Testis (tissue), 3 donors: Measurements from ENCODE around the gene NUDCD3. TPM values are rescaled to one million over a fixed set of nuclear protein-coding genes. Genes with fewer than 3 reads are reported as not detected.

ENCODE experiments used
- DNase-seq: peaks from one replicate; pipeline ENCODE4 v3.0.0-alpha.2; 2019
- H3K27ac ChIP-seq, 2 donors: fragments of 200-600 bp; sonication (generic); one replicate each; pipeline ENCODE4 v1.5.1; 2019
- H3K27me3 ChIP-seq: fragments of 200-600 bp; sonication (generic); one replicate; pipeline ENCODE4 v1.5.1; 2019
- H3K36me3 ChIP-seq: fragments of 200-600 bp; sonication (generic); one replicate; pipeline ENCODE4 v1.5.1; 2017; ENCODE audit warnings: low read depth; ENCODE audit errors: missing control alignments
- H3K4me1 ChIP-seq: fragments of 200-600 bp; sonication (generic); one replicate; pipeline ENCODE4 v1.5.1; 2019
- H3K4me3 ChIP-seq, 2 donors: fragments of 200-600 bp; sonication (generic); one replicate each; pipeline ENCODE4 v1.5.1; 2017 to 2019
- H3K9me3 ChIP-seq: fragments of 200-600 bp; sonication (generic); one replicate; pipeline ENCODE4 v1.5.1; 2017
- POLR2A ChIP-seq: fragments of 450-650 bp; IDR thresholded peaks from one replicate; pipeline ENCODE4 v1.6.1; 2017; ENCODE audit warnings: antibody characterized with exemption, mild to moderate bottlenecking, moderate library complexity
- WGBS, 2 donors: methylation state at CpG; one replicate each; pipeline ENCODE4 v1.1.5; 2018; 5-methylcytosine and 5-hydroxymethylcytosine counted together
- intact Hi-C: fragments of 100-400 bp; cut with DNase I; formaldehyde crosslinking; loops from one replicate; pipeline ENCODE4 v1.15.1; 2023; ENCODE audit warnings: low total_unique reads
- polyA plus RNA-seq: library from polyadenylated mRNA; stranded (reverse); fragments of 350-450 nt; fragmentation: Illumina TruSeq; extraction: RNeasy Lipid Tissue Mini Kit (QIAGEN cat#74804); gene quantifications from one replicate; pipeline ENCODE4 v1.2.3, GENCODE V29; 2014; ENCODE audit warnings: low read depth, low replicate concordance; ENCODE audit not compliant: insufficient read depth
- total RNA-seq, 2 donors: library from RNA; depleted of rRNA; stranded (reverse); fragments of >200 nt; gene quantifications; one replicate each; pipeline ENCODE4 v1.2.3, GENCODE V29; 2016
- TF ChIP-seq, protein P1 (sequence below), 3 experiments: fragments of 450-650 bp in 2 of 3; fragments of 200-600 bp in 1 of 3; sonication (generic) in 1 of 3; IDR thresholded peaks; one replicate each; pipeline ENCODE4 v1.5.1; 2016 to 2019; ENCODE audit warnings: antibody characterized with exemption in 3 of 3, mild to moderate bottlenecking in 2 of 3, moderate library complexity in 1 of 3

The NUDCD3 gene
- total and polyA plus RNA-seq, 3 donors from 2014 or later: 50.6 to 112 (median 54.6) TPM

DNA sequence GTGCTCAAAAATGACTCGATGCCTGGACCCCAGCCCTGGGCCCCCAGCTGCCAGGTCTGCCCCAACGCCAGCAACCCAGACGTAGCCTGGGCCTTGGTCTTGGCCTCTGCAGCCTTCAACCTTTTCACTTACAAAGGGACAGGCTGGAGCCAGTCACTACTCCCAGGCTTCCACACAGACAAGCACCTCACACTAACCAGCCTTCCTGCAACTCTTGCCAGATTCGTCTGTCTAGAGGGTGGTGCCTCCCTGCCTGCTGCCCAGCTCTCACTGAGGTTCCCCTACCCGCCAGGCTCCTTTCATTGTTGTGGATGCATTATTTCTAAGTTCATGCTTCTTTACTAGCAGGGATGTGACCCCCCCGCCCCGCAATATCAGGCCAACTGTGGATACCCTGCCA is 56.3 kb downstream of the NUDCD3 start:
- no peak overlapping the region for H3K4me3 ChIP-seq
- no peak for TF ChIP-seq POLR2A
- TF ChIP-seq, protein P1, sequence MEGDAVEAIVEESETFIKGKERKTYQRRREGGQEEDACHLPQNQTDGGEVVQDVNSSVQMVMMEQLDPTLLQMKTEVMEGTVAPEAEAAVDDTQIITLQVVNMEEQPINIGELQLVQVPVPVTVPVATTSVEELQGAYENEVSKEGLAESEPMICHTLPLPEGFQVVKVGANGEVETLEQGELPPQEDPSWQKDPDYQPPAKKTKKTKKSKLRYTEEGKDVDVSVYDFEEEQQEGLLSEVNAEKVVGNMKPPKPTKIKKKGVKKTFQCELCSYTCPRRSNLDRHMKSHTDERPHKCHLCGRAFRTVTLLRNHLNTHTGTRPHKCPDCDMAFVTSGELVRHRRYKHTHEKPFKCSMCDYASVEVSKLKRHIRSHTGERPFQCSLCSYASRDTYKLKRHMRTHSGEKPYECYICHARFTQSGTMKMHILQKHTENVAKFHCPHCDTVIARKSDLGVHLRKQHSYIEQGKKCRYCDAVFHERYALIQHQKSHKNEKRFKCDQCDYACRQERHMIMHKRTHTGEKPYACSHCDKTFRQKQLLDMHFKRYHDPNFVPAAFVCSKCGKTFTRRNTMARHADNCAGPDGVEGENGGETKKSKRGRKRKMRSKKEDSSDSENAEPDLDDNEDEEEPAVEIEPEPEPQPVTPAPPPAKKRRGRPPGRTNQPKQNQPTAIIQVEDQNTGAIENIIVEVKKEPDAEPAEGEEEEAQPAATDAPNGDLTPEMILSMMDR (IDR thresholded peaks at IDR 0.05): no peak
- no peaks in the 10 kb centered on the region for H3K36me3 ChIP-seq
- no peaks in the 10 kb centered on the region for H3K4me1 ChIP-seq
- no peak for DNase-seq
- H3K27ac ChIP-seq: no peak overlapping the region
- intact Hi-C loops: no loop called here
- 83 to 87% methylated on average over 7 of the region's 7 CpGs for WGBS, 2 donors
- no peaks in the 10 kb centered on the region for H3K27me3 ChIP-seq
- H3K9me3 ChIP-seq: no peaks in the 10 kb centered on the region

DNA sequence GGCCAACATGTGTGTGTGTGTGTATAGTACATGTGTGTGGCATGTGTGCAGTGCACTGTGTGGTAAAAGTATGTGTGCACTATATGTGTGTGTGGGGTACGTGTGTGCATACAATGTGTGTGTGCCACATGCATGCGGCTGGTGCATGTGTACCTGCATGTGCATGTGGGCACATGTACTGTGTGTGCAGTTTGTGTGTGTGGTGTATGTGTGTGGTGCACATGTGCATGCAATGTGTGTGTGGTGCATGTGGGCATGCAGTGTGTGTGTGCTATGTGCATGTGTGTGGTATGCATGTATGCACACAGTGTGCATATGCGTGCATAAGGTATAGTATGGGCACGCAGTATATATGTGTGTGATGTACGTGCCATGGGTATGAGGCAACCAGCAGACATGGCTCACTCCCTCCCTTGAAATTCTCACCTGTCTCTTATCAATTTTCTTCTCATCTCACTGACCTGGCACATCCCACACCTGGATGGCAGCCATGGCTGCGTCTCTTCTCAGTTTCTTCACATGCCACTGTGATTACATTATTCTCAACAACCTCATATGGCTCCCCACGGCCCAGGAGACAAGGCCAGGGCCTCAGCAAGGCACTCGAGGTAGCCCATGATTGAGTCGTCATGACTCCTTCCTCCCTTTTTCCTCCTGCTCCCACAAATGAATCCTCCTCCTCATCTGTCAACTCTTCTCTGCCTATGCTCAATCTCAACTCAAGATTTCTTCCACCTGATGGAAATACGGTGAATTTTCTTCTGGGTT is 57.0 kb downstream of the NUDCD3 start:
- WGBS, 2 donors: 78 to 85% methylated on average over 10 of the region's 10 CpGs
- H3K4me1 ChIP-seq: no peaks in the 10 kb centered on the region

DNA sequence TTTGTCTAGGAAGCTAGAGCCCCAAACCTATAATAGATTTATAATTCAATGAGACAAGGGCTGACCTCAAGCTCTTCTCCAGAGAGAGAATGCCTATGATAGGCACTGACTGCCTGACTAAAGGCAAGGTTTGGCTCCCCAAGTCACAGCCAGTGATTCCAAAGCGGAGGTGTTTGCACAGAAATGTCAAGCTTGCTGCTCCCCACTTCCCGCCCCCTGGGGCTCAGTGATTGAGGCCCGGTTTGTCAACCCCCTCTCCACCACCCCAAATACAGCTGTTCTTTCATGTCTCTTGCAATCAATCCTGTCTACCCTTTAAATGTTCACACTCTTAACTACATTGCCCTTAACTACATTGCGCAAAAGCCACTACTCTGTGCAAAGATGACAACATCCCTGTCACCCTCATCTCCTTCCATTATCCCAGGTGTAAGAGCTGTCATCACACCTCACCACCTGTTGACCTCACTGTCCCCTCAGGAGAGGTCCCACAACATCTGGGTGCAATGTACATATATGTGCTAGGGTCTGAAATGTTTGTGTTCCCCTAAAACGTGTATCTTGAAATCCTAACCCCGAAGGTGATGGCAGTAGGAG is 58.0 kb downstream of the NUDCD3 start:
- Histone ChIP-seq H3K4me1 (no peaks in the 10 kb centered on the region), H3K36me3 (no peaks in the 10 kb centered on the region), H3K9me3 (no peaks in the 10 kb centered on the region), H3K4me3 (no peak overlapping the region), H3K27me3 (no peaks in the 10 kb centered on the region), H3K27ac (no peak overlapping the region)
- TF ChIP-seq, protein P1 (IDR thresholded peaks at IDR 0.05): no peak
- TF ChIP-seq POLR2A: no peak
- no peak for DNase-seq
- WGBS, 2 donors: 93% methylated on average over 6 of the region's 6 CpGs
- intact Hi-C loops: no loop called here

More for the DNA sequence above, 57.0 kb downstream of the NUDCD3 start:
- intact Hi-C loops: no loop called here
- H3K27me3 ChIP-seq: no peaks in the 10 kb centered on the region
- H3K9me3 ChIP-seq: no peaks in the 10 kb centered on the region
- H3K27ac ChIP-seq: no peak overlapping the region
- TF ChIP-seq POLR2A: no peak
- TF ChIP-seq, protein P1 (IDR thresholded peaks at IDR 0.05): no peak
- no peaks in the 10 kb centered on the region for H3K36me3 ChIP-seq
- H3K4me3 ChIP-seq: no peak overlapping the region
- DNase-seq: no peak

DNA sequence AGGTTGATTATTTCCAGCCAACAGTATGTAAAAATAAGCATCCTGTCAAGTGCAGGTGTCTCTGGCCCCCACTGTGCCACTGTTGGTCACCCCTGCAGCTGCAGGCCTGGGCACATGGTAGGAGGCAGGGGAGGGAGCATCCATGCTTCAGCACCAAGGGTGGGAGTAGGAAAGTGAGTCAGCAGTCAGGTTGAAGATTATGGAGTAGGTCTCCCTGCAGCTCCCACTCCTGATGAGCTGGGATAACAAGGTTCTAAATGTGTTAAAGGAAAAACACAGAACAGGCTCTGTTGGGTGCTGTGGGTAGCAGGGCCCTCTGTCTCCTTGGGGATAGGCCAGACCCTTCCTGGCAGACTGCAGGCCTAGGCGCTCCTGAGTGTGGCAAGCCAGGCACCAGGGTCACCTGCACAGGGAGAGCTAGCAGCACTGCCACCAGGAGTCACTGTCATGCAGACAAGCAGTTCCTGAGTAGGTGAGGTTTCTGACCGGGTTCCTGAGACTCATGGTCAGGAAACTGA is 59.3 kb downstream of the NUDCD3 start:
- TF ChIP-seq POLR2A: no peak
- TF ChIP-seq, protein P1 (IDR thresholded peaks at IDR 0.05): no peak
- Histone ChIP-seq H3K9me3 (no peaks in the 10 kb centered on the region), H3K36me3 (no peaks in the 10 kb centered on the region), H3K4me1 (no peaks in the 10 kb centered on the region), H3K4me3 (no peak overlapping the region), H3K27me3 (no peaks in the 10 kb centered on the region), H3K27ac (no peak overlapping the region)
- WGBS, 2 donors: 63 to 79% methylated on average over 2 of the region's 2 CpGs
- intact Hi-C loops: no loop called here
- DNase-seq: no peak
